ENCODE measurements around the gene PUSL1.

DNA sequence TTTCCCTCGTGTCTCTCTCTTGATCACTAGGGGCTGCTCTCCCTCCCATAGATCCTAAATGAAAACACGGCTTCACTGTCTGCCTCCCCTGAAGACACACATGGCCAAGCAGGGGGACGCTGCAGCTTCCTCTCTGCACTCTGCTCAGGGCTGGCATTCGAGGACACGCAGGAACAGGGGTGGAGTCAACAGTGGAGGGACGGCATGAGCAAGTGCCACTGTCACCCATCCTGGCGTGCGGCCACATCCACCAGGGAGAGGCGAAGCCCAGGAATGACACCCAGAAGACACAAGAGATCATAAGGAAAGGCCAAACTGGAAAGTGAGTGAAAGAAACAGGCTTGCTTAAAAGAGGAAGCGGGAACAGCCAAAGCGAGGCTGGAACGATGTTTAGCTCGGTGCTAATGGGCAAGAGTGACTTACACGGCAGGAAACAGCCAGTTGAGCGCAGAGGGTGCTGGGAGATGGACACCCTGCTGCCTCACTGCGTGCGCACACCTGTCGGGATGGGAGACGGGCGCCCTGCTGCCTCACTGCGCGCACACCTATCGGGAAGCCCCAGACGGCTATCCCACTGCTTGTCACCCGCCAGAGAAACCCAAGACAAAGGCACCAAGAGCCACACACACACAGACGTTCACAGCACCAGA is 48.3 kb upstream of the PUSL1 start:
- TF ChIP-seq, protein P1, sequence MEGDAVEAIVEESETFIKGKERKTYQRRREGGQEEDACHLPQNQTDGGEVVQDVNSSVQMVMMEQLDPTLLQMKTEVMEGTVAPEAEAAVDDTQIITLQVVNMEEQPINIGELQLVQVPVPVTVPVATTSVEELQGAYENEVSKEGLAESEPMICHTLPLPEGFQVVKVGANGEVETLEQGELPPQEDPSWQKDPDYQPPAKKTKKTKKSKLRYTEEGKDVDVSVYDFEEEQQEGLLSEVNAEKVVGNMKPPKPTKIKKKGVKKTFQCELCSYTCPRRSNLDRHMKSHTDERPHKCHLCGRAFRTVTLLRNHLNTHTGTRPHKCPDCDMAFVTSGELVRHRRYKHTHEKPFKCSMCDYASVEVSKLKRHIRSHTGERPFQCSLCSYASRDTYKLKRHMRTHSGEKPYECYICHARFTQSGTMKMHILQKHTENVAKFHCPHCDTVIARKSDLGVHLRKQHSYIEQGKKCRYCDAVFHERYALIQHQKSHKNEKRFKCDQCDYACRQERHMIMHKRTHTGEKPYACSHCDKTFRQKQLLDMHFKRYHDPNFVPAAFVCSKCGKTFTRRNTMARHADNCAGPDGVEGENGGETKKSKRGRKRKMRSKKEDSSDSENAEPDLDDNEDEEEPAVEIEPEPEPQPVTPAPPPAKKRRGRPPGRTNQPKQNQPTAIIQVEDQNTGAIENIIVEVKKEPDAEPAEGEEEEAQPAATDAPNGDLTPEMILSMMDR (IDR thresholded peaks at IDR 0.05; ENCODE audit: insufficient read depth, low read length): no peak
- no peak for TF ChIP-seq POLR2AphosphoS5 (IDR thresholded peaks at IDR 0.05; ENCODE audit: low read depth)
- TF ChIP-seq GABPA (IDR thresholded peaks at IDR 0.05; ENCODE audit: low read depth): no peak
